Suppressor macrophage (primary cell): Measurements from ENCODE around the gene ACTR1B.
"Not testable (repeated sequence)": the region's sequence is repeated elsewhere in the genome, so short reads cannot be mapped to it uniquely, and the experiment has no call there.

Experiments used
- DNase-seq, 4 experiments: peaks; one replicate each; pipeline ENCODE4 v3.0.0-alpha.2; 2020 to 2022
- total RNA-seq, 17 experiments: gene quantifications; one replicate each; lab custom pipeline; 2026; ENCODE audit warnings: mixed read lengths in 6 of 17, inconsistent platforms in 3 of 17; lab: John Stamatoyannopoulos, UW

ACTR1B gene
- total RNA-seq: 41.1 to 118 (median 65.0) reads per million in 17 experiments

DNA sequence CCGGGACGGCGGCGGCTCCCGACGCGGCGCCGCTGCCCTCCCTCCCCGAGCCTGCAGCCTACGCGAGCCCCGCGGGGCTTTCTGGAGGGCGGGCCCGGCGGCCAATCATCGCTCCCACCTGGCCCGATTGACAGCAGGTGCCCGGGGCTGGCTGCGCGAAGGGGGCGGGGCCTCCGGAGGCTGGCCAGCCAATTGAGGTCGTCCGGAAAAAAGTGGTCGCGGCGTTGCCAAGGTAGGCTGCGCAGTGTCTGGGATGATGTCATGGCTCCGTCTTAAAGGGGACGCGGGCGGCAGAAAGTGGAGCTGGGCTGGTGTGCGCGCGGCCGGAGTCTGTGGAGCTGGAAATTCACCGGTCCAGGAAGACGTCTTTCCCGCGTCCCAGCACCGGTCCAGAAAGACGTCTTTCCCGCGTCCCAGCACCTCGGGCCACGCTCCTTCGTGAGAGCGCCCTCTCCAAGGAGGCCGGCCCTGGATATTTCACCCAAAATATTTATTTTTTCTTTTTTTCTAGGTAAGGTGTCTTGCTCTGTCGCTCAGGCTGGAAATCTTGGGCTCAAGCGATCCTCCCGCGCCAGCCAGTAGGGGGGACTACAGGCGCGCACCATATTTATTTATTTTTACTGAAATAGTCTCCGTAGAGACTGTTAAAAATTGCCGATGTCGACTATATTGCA lies at the start of gene ACTR1B:
ACTR1B (minus strand) TSS at position 83 of the 674 bp plus-strand sequence. CDS start 154 bp downstream, outside the sequence.
- DNase-seq: peak; percentile 97 to 99 (median 99)

DNA sequence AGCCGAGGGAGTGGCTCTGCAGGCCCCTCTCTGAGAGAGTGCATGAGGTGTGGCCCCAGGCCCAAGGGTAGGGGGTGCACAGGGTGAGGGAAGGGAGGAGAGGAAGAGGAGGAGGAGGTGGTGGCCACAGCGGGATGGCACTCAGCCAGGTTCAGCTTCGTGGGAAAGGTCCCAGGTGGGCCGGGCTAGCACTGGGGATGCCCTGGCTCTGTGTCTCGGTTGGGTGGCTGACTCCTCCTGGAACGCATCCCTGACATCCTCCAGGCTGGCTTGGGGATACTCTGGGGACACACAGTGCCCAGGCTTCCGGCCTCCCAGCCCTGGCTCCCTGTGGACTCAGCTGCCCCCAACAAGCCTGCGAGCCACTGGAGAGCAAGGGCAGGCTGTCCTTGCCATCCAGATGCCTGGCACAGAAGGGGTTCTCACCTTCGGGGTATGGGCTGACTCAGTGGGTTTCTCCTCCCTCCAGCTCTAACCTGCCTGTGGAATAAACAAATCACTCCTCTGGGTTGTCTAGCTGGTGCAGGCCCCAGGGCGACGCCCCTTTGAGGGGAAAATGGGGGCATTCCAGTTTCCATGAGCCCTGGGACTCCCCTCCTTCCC lies 49.0 kb upstream of the ACTR1B start:
- DNase-seq: no peak

DNA sequence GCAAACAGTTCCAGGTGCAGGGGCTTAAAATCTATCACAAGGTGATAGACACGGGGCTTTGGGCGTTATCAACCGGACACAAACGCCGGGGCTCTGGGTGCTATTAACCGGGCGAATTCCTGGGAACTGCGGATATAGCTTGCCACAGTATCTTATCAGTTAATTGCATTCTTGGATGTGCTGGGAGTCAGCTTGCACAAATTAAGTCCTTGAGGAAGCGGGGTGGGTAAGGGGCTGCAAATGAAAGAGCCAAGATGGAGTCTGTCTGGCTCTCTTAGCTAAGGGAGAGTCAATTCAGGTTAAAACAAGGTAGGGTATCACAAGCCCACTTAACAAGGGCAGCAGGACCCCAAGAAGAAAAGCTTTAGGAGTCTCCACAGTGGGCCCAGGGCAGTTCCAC lies 48.3 kb upstream of the ACTR1B start:
- not testable (repeated sequence) for DNase-seq

DNA sequence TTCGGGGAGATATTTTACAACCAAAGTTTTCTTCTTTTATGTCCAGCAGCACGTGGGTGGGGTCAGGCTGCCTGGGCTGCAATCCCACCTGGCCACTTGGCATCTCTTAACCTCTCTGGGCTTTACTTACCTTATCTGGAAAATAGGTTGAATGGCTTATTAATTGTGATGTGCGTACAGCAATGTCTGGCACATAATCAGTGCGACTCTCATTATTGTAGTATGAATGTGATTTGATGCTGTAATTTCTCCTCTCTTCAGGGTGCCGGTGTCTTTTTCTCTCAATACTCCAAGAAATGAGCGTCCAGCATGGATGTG lies 47.5 kb upstream of the ACTR1B start:
- DNase-seq: no peak

DNA sequence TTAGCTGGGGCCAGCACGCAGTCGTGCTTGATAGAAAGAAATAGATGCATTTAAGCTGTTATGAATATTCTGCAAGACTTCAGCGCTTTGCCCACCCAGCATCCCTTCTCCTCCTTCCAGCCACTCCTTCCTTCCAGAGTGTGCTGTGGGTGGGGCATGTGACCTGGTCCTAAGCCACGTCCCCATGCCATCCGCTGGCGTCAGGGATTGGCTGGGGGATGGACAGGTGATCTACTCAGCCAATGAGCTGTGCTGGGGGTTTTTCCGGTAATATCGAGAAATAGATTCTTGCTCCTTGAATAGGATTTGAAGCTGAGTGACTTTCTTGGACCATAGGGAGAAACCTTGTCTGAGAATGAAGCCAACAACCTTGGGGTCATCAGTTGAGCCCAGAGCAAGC lies 44.8 kb upstream of the ACTR1B start:
- DNase-seq: no peak

DNA sequence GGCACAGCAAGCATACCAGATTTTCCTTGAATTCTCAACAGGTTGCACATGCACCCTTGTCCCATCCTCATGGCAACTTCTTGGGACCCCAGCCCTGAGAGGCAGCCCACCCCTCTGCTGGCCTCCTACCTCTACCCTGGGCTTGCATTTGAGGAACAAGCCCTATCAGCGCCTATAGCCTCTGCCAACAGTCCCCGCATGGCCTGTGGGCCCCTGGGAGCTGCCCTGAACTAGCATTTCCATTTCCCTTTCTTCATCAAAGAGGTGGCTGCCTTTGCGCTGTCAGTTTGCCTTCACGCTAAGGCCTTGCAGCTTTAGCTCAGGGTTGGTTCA lies 44.2 kb upstream of the ACTR1B start:
- DNase-seq: no peak

DNA sequence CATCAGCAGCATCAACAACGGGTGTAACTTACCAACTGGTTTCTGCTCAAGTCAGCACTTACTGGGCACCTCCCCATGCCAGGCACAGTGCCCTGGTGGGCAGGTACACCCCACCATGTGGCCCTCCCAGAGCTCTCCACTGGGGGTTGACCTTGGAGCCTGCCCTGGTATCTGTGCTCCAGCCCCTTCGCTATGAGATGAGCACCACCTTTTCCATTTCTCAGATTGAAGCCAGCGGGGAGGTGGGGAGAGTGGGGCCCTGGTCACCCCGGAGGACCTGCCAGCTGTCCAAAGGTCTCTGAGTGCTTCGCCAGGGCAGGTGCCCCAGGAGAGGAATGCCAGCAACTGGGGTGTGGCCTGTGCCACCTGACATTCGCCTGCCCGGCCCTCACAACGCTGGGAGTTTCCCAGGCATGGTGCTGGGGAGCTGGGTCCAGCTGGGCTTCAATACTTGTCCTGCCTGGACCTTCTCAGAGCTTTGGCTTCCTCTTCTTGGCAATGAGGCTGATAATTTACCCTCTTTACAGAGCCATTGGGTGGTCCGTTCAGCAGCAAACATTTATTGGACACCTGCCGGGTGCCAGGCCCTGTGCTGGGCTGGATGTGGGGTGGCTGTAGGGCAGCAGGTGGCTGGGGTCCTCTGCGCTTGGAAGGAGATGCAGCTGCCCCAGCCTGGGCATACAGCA lies 43.7 kb upstream of the ACTR1B start:
- DNase-seq: no peak

DNA sequence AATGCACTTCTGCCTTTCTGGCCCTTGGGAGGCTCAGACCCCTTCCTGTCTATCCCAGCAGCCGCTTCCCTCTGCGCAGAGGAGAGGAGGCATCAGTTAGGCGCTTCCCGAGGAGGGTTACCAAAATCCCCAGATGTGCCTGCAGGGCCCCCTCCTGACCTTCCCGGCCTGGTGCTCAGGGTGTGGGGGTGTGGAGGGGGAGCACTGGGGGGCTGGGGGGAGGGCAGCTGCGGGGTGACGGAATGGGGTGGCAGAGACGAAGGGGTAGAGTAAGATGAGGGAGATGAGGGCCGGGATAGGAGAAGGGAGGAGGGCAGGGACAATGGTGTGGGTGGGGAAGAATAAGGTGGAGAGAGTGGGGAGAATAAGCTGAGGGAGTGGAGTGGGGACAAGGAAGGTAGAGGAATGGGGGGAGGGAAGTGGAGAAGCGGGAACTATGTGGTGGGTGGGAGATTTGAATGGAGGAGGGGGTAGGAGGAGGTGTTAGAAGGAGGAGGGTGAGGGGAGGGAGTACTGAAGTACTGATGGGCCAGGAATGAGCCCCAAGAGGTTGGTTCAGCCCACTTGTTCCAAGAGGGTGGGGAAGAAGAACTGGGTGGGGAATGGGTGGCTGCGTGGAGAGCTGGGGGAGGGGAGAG lies 43.0 kb upstream of the ACTR1B start:
- DNase-seq: no peak

DNA sequence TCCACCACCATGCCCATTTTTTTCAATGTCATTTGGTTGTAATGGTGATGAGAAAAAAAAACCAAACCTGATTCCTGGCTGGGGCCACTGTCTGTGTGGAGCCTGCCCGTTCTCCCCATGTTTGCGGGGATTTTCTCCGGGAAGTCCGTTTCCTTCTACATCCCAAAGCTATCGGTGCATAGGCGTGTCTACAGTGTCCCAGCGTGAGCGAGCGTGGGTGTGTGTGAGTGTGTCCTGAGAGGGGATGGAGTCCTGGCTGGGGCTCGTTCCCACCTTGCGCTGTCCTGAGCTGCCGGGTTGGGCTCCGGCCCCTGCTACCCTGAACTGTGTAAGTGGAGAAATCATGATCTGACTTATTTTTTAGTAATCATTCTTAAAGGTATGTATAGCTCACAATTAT lies 42.3 kb upstream of the ACTR1B start:
- no peak for DNase-seq

DNA sequence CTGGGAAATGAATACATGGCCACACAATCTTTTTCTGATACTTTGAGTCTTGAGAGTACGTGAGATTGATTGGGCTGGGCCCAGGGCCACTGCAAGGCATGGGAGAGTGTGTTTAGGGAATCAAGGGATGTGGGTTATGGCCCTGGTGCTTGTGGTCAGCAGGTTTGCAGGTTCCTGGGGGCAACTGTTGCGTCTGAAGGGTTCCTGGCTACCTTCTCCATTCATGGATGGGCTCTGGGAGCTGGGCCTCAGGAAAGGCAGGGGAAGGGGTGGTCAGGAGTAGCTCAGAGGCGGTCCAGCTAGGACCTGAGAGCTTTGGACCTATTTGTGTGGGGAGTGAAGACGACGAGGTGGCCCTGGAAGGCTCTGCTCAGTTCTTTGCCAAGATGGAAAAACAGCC lies 41.1 kb upstream of the ACTR1B start:
- DNase-seq: no peak

DNA sequence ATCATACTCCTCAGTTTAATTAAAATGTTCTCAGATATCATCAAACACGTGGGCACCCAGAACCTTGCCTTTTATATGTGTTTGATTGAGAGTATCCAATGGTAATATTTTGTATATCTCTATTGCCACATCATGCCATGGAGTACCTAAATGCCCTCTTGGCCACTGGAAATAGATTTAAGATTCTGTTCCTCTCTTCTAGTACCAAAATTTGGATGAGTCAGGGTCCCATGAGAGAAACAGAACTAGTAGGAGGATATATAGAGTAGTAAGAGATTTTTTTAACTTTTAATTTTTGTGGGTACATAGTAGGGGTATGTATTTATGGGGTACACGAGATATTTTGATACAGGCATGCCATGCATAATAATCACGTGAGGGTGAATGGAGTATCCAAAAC lies 39.9 kb upstream of the ACTR1B start:
- peak in 2 of 4 experiments; percentile 48 to 63 for DNase-seq

DNA sequence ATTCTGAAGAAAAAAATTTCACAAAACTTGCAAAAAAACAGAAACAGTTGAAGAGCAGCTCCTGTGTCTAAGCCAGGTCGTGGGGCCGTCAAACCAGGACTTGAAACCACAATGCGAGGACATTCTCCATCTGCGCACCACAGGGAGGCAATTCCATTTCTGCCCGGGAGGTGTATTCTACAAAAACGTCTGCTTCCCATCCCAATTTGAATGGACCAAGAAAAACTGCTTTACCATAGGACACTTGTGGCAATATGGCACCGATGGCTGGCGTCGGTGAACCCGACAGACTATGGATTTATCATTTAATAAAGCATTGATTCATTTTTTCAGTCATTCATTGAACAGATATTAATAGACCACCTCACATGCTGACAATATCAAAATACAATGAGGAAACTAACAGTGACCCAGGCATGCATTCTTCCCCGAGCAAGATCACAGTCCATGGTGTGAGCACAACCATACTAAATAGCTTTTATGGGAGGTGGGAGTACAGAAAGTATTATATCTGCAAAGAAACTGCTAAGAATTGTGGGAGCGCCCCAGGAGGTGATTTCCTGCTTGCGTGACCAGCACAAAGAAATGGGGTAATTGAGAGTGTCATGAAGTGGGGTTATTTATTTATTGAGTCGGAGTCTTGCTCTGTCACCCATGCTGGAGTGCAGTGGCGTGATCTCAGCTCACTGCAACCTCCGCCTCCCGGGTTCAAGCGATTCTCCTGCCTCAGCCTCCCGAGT lies 39.1 kb upstream of the ACTR1B start:
- DNase-seq: no peak

DNA sequence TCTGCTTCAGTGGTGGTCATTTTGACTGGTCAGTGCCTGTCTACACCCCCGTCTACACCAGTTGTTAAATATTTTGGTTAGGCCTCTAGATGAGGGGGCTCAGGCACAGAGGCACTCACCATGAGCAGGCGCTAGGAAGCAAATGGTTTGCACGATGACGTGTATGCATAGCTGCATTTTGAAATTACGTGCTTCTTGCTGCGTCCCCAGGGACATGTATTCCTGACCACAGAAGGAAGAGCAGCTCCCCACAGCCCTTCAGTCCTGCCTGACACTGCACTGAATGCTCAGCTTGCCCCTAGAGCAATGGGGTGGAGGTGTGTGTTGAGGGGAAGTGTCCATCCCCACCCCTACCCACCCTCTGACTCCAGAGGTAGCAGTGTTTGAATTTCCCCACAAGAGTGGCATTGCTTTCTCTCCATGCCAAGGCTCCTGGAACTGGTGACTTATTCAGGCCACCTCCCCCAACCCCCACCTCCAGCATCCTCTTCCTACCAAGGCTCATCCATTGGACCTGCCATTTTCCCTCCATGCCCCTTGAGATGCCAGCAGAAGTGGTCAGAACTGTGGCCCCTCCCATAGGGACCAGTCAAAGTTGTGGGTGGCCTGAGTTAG lies 38.1 kb upstream of the ACTR1B start:
- DNase-seq: no peak

DNA sequence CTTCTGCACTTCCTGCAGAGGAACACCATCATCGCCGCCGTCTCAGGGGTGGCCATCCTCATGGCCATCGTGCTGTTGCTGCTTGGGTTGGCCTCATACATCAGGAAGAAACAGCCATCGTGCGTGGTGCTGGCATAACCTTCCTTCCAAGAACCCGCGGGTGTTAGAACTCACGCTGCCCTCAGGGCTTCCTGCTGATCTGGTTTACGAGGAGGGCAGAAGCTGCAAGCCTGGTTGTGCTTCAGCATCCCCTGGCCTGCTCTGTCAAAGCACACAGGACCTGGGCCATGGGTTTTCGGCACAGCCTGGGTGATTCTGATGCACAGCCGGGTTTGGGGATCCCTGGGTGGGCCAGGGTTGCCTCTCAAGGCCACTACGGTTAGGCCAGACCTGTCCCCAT lies 37.3 kb upstream of the ACTR1B start:
- DNase-seq: no peak

DNA sequence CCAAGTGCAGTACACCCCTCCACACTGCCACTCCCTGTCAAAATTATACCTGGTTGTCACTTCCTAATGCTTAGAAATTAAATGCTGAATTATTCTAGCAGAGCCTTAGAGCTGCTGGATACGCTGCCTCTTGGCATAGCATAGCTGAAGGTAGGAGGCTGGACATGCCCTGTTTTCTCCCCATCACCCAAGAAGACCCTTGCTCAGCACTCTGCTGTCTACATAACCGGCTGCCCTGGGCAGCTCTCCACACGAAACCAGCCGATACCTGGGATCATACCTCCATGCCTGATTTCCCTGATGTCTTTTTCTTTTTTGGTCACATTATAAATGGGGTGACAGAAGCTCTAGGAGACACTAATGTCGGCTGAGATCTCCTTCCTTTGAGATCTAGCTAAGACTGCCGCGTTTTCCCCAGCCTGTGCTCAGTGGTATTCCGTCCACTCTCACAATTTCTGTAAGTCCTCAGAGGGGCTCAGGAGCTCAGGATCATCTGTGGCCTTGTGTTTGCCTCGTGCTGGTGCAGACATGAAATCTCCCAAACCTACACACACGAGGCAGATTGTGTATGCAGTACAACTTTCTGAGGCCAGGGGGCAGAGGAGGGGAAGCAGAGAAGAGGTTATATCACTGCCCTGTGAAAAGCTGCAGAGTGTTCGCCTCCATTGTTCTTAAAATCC lies 36.1 kb upstream of the ACTR1B start:
- peak; percentile 78 to 86 (median 81) for DNase-seq

DNA sequence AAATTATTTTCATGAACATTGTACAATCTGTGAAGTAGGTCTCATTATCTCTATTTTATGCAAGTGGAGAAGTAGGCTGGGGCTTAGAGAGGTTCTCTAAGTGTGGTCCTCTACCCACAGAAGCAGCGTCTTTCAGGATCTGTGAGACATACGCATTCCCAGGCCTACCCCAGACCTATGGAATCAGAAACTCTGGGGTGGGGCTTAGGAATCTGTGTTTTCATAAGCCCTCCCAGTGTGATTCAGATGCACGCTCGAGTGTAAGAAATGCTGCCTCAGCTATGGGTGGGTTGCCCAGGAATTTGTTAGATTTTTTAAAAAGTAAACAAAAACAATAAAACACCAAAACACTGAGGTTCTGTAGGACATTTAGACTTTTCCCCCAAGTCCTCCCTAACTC lies 34.7 kb upstream of the ACTR1B start:
- no peak for DNase-seq

DNA sequence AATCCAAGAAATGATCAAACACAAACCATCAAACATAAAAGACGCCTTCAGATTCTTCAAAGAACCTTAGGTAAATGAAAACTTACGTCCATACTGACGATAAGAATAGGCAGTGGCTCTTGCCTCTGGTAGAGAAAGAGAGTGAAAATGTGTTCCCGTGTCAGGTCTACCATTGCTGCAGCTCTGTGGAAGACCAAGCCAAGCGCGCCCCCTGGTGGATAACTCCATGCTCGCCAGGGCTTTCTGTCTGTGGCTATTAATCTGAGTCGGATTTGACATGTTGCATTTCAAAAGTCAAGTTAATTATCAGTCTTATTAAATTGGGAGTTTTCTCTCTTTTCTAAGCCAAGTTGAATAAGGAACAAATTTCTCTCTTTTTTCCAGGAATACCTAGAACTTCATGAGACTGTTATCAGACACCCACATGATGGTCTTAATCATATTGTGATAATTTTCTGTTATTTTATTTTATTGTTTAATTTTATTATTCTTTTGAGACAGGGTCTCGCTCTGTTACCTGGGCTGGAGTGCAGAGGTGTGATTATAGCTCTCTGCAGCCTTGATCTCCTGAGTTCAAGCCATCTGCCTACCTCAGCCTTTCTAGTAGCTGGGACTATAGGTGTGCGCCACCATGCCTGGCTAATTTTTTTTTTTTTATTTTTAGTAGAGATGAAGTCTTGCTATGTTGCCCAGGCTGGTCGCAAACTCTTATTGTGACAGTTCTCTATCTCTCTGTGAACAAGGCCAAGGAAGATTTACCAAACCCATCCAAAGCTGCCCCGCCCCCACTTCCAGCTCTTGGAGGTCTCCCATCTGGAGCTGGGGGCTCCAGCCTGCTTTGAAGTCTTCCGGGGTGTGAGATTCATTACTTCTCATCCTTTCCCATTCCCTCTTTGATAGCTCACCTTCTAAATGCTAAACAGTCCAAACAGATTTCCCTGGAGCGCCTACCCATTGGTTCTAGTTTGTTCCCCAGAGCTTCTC lies 33.7 kb upstream of the ACTR1B start:
- peak; percentile 90 to 96 (median 94) for DNase-seq

DNA sequence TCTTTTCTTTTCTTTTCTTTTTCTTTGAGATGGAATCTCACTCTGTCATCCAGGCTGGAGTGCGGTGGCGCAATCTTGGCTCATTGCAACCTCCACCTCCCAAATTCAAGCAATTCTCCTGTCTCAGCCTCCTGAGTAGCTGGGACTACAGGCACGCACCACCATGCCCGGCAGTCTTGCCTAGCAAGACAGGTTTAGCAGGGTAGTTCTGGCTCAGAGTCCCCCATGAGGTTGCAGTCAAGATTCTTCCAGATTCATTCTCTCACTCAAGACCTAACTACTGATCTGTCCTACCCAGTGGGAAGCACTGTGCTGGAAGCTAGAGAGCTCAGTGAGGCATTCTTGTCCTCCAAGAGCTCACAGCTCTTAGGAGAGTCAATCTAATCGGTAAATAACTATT lies 31.9 kb upstream of the ACTR1B start:
- no peak for DNase-seq

DNA sequence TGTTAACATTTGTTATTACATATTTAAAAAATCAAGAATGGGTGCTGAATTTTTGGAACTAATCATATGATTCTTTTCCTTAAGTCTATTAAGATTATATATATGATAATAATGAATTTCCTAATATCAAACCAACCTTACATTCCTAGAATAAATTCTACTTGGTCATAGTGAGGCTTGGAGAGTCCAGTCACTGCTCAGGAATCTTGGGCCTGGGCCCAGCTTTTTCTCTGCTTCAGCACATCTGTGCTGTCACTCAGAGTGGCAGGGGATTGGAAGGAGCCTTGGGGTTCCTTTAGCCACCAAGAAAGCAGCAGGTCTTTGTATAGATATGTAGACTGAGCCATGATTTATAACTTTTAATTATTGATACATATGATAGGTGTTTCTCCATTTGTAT lies 29.6 kb upstream of the ACTR1B start:
- DNase-seq: no peak

DNA sequence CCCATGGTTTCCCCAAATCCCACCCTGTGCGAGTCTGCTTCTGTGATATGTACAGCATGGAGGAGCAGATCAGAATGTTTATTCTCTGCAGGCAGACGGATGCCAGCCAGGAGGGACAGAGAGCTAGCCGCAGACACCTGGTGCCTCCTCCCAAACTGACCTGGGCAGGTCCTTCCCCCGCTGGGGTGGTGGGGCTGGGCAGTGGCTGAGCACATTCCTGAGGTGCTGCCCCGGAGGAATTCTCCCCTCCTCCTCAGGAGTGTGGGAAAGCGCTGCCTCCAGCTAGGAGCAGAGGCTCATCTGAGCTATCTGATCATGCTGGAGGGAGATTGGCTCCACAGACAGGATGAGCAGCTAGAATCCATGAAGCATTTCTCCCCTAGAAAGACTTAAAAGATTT lies 27.3 kb upstream of the ACTR1B start:
- DNase-seq: no peak
